IPS-18a (cell line): Measurements from ENCODE around the gene C17orf113.

ENCODE experiments used
- H3K27ac ChIP-seq: one replicate; pipeline ENCODE4 v1.5.1; 2013; ENCODE audit warnings: low read length
- H3K27me3 ChIP-seq: one replicate; pipeline ENCODE4 v1.6.1; 2013; ENCODE audit warnings: mild to moderate bottlenecking, low read length; ENCODE audit not compliant: control insufficient read depth, insufficient read depth
- H3K36me3 ChIP-seq: one replicate; pipeline ENCODE4 v1.6.1; 2013; ENCODE audit warnings: low read depth, low read length; ENCODE audit not compliant: control insufficient read depth
- H3K4me1 ChIP-seq: one replicate; pipeline ENCODE4 v1.6.1; 2013; ENCODE audit warnings: low read depth, low read length; ENCODE audit not compliant: control insufficient read depth
- H3K4me3 ChIP-seq: one replicate; pipeline ENCODE4 v1.5.1; 2013; ENCODE audit warnings: low read length
- H3K9ac ChIP-seq: one replicate; pipeline ENCODE4 v1.6.1; 2013; ENCODE audit warnings: mild to moderate bottlenecking, low read length, moderate library complexity
- H3K9me3 ChIP-seq: one replicate; pipeline ENCODE4 v1.6.1; 2013; ENCODE audit warnings: low read depth, low read length; ENCODE audit not compliant: control insufficient read depth

The C17orf113 gene

GRCh38 chr17:42087042-42087701 is 36.8 kb upstream of the C17orf113 start:
- no peaks in the 10 kb centered on the region for H3K36me3 ChIP-seq
- H3K4me1 ChIP-seq: no peaks in the 10 kb centered on the region
- H3K9ac ChIP-seq: no peak overlapping the region
- no peak overlapping the region for H3K4me3 ChIP-seq
- no peaks in the 10 kb centered on the region for H3K9me3 ChIP-seq
- no peak overlapping the region for H3K27ac ChIP-seq
- no peaks in the 10 kb centered on the region for H3K27me3 ChIP-seq

GRCh38 chr17:42081516-42082129 is 31.2 kb upstream of the C17orf113 start:
- Histone ChIP-seq H3K4me3 (no peak overlapping the region), H3K27me3 (no peaks in the 10 kb centered on the region), H3K27ac (no peak overlapping the region), H3K4me1 (no peaks in the 10 kb centered on the region), H3K9me3 (no peaks in the 10 kb centered on the region), H3K36me3 (no peaks in the 10 kb centered on the region), H3K9ac (no peak overlapping the region)

DNA sequence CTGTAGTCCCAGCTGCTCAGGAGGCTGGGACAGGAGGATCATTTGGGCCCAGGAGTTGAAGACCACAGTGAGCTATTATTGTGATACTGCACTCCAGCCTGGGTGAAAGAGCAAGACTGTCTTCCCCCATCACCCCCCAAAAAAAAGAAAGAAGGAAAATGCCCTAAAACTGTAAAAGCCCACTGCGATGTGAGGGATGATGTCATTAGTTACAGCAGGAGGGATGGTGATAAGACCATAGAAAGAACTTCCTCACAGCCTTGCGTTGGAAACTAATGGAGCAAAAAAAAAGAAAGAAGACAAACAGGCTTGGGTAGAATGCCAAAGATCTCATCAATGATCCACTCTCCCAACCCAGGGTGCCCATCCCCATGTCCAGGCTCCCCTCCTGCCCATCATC is 29.1 kb upstream of the C17orf113 start:
- Histone ChIP-seq H3K9me3 (no peaks in the 10 kb centered on the region), H3K36me3 (no peaks in the 10 kb centered on the region), H3K27me3 (no peaks in the 10 kb centered on the region), H3K4me1 (no peaks in the 10 kb centered on the region), H3K4me3 (no peak overlapping the region), H3K9ac (no peak overlapping the region), H3K27ac (no peak overlapping the region)

DNA sequence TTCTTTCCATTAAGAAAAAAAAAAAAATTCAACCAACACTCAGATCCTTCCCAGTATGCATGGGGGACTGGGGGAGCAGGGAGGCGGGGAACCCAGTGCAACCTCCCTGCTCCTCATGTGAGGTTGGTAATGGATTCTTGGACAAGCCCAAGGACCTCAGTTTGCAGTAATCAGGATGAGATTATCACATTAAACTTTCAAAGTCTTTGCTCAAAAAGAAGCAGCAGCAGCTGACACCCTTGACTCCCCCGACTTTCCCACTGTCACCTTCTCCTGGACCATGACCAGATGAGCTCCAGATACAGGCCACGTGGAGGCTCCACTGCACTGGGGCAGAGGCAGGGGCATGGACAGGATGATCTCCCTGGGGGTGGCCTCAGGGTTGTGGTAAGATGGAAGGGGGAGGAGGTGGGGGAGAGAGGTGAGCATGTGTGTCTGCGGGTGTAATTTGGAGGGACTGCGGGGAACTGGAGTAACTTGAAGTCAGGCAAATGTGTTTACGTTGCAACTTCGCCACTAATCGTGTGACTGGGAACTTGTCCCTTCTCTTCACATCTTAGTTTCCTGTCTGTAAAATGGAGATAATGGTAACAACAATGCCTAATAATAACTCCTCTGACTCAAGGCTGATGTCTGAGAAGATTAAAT is 28.1 kb upstream of the C17orf113 start:
- Histone ChIP-seq H3K36me3 (no peaks in the 10 kb centered on the region), H3K9me3 (no peaks in the 10 kb centered on the region), H3K4me3 (no peak overlapping the region), H3K27me3 (peaks cover under 1% of the 10 kb centered on the region), H3K27ac (no peak overlapping the region), H3K9ac (no peak overlapping the region), H3K4me1 (no peaks in the 10 kb centered on the region)

GRCh38 chr17:42077755-42078154 is 27.4 kb upstream of the C17orf113 start:
- Histone ChIP-seq H3K27ac (no peak overlapping the region), H3K36me3 (no peaks in the 10 kb centered on the region), H3K4me1 (no peaks in the 10 kb centered on the region), H3K27me3 (peaks cover 8% of the 10 kb centered on the region), H3K9ac (no peak overlapping the region), H3K4me3 (no peak overlapping the region), H3K9me3 (no peaks in the 10 kb centered on the region)

GRCh38 chr17:42076797-42077559 is 26.6 kb upstream of the C17orf113 start:
- no peak overlapping the region for H3K27ac ChIP-seq
- H3K9me3 ChIP-seq: no peaks in the 10 kb centered on the region
- H3K27me3 ChIP-seq: peaks cover 14% of the 10 kb centered on the region
- H3K4me1 ChIP-seq: peaks cover under 1% of the 10 kb centered on the region
- no peak overlapping the region for H3K4me3 ChIP-seq
- H3K36me3 ChIP-seq: no peaks in the 10 kb centered on the region
- H3K9ac ChIP-seq: no peak overlapping the region

GRCh38 chr17:42075789-42076188 is 25.4 kb upstream of the C17orf113 start:
- Histone ChIP-seq H3K27me3 (peaks cover 19% of the 10 kb centered on the region), H3K9ac (no peak overlapping the region), H3K4me1 (peaks cover 7% of the 10 kb centered on the region), H3K27ac (no peak overlapping the region), H3K9me3 (no peaks in the 10 kb centered on the region), H3K4me3 (no peak overlapping the region), H3K36me3 (no peaks in the 10 kb centered on the region)

GRCh38 chr17:42072323-42073187 is 22.2 kb upstream of the C17orf113 start:
- no peak overlapping the region for H3K9ac ChIP-seq

DNA sequence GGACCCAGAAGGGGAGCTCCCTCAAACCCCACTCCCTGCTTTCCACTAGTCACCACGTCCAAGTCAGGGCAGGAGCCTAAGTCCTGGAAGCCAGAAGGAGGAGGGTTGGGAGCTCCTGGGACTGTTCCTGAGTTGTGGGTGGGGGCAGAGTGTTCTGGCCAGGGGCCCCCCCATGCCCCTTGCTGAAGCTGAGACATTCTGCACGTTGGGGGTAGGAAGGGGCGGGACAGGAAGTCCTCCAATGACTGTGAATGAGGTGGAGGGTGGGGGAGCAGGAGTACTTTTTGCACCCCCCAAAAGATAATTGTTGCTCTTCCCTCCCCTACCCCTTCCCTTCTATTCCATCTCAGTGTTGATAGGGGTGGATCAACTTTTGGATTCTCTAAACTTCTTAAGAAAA is 21.4 kb upstream of the C17orf113 start:
- Histone ChIP-seq H3K9ac (no peak overlapping the region), H3K4me1 (peaks cover 7% of the 10 kb centered on the region), H3K27ac (no peak overlapping the region), H3K4me3 (peak overlapping the region; percentile 65), H3K36me3 (no peaks in the 10 kb centered on the region), H3K9me3 (no peaks in the 10 kb centered on the region), H3K27me3 (peaks cover 19% of the 10 kb centered on the region)

More at GRCh38 chr17:42072323-42073187, 22.2 kb upstream of the C17orf113 start:
- no peaks in the 10 kb centered on the region for H3K36me3 ChIP-seq
- H3K4me1 ChIP-seq: peaks cover 7% of the 10 kb centered on the region
- H3K4me3 ChIP-seq: peak overlapping the region; percentile 65
- H3K9me3 ChIP-seq: no peaks in the 10 kb centered on the region
- H3K27ac ChIP-seq: no peak overlapping the region
- peaks cover 19% of the 10 kb centered on the region for H3K27me3 ChIP-seq

GRCh38 chr17:42068979-42069378 is 18.6 kb upstream of the C17orf113 start:
- Histone ChIP-seq H3K27ac (no peak overlapping the region), H3K4me1 (peaks cover 7% of the 10 kb centered on the region), H3K9ac (no peak overlapping the region), H3K36me3 (no peaks in the 10 kb centered on the region), H3K27me3 (peaks cover 19% of the 10 kb centered on the region), H3K9me3 (no peaks in the 10 kb centered on the region), H3K4me3 (no peak overlapping the region)
